Liver (tissue), 9 donors: ENCODE data around the gene ASIC1. TPM values are rescaled to one million over a fixed set of nuclear protein-coding genes. Genes with fewer than 3 reads are reported as not detected.

Source experiments
- DNase-seq: peaks from one replicate; pipeline ENCODE4 v3.0.0-alpha.2; 2017; ENCODE audit warnings: low spot score
- H3K27ac ChIP-seq, 2 donors: one replicate each; pipeline ENCODE4 v1.7.0; 2013; ENCODE audit warnings: inconsistent platforms in 2 of 2, low read length in 2 of 2, control low read depth in 1 of 2, low read depth in 1 of 2, mild to moderate bottlenecking in 1 of 2
- H3K27me3 ChIP-seq, 4 donors: one replicate each; pipeline versions ENCODE4 v1.6.1 to v1.7.0; 2013; ENCODE audit warnings: low read length in 3 of 4, inconsistent platforms in 1 of 4, mild to moderate bottlenecking in 1 of 4, moderate library complexity in 1 of 4; ENCODE audit not compliant: control insufficient read depth in 4 of 4, insufficient read depth in 4 of 4
- H3K36me3 ChIP-seq, 4 donors: one replicate each; pipeline versions ENCODE4 v1.6.1 to v1.7.0; 2013; ENCODE audit warnings: low read length in 3 of 4, mild to moderate bottlenecking in 3 of 4, low read depth in 1 of 4, moderate library complexity in 1 of 4; ENCODE audit not compliant: control insufficient read depth in 4 of 4, insufficient read depth in 3 of 4
- H3K4me1 ChIP-seq, 4 donors: one replicate each; pipeline versions ENCODE4 v1.6.1 to v1.7.0; 2013; ENCODE audit warnings: low read length in 3 of 4, mild to moderate bottlenecking in 3 of 4, moderate library complexity in 1 of 4; ENCODE audit not compliant: control insufficient read depth in 4 of 4, insufficient read depth in 4 of 4
- H3K4me3 ChIP-seq, 3 donors: one replicate each; pipeline versions ENCODE4 v1.6.1 to v1.7.0; 2013; ENCODE audit warnings: low read length in 3 of 3, control low read depth in 1 of 3, low read depth in 1 of 3, mild to moderate bottlenecking in 1 of 3
- H3K9ac ChIP-seq, 2 donors: one replicate each; pipeline ENCODE4 v1.7.0; 2013; ENCODE audit warnings: low read length in 2 of 2, mild to moderate bottlenecking in 2 of 2, moderate library complexity in 2 of 2, control low read depth in 1 of 2, low read depth in 1 of 2
- H3K9me3 ChIP-seq, 4 donors: one replicate each; pipeline versions ENCODE4 v1.6.1 to v1.7.0; 2013; ENCODE audit warnings: low read length in 3 of 4; ENCODE audit not compliant: control insufficient read depth in 4 of 4
- EGR1 ChIP-seq, 2 donors: IDR thresholded peaks; 2 replicates each; pipeline ENCODE4 v1.6.1; 2016 to 2018; ENCODE audit warnings: antibody characterized with exemption in 2 of 2, low read depth in 2 of 2
- FOXA1 ChIP-seq: IDR thresholded peaks from 2 replicates; pipeline ENCODE4 v1.6.1; 2016; ENCODE audit warnings: antibody characterized with exemption
- FOXA2 ChIP-seq: IDR thresholded peaks from 2 replicates; pipeline ENCODE4 v1.6.1; 2016; ENCODE audit warnings: antibody characterized with exemption
- GABPA ChIP-seq, 2 donors: IDR thresholded peaks in 1 of 2; conservative IDR thresholded peaks in 1 of 2; 2 replicates each; pipeline ENCODE4 v1.6.1; 2016; ENCODE audit warnings: antibody characterized with exemption in 2 of 2, mild to moderate bottlenecking in 1 of 2, moderate library complexity in 1 of 2
- HNF4A ChIP-seq, 2 donors: conservative IDR thresholded peaks; 2 replicates each; pipeline ENCODE4 v1.6.1; 2016; ENCODE audit warnings: antibody characterized with exemption in 2 of 2, mild to moderate bottlenecking in 2 of 2
- JUND ChIP-seq, 2 donors: IDR thresholded peaks; 2 replicates each; pipeline ENCODE4 v1.6.1; 2016; ENCODE audit warnings: antibody characterized with exemption in 2 of 2
- NR2F2 ChIP-seq: IDR thresholded peaks from 2 replicates; pipeline ENCODE4 v1.6.1; 2016; ENCODE audit warnings: antibody characterized with exemption
- RAD21 ChIP-seq, 2 donors: IDR thresholded peaks; 2 replicates each; pipeline ENCODE4 v1.6.1; 2016; ENCODE audit warnings: antibody characterized with exemption in 2 of 2, mild to moderate bottlenecking in 2 of 2
- REST ChIP-seq: IDR thresholded peaks from 2 replicates; pipeline ENCODE4 v1.6.1; 2016; ENCODE audit warnings: antibody characterized with exemption, mild to moderate bottlenecking
- RXRA ChIP-seq, 2 donors: IDR thresholded peaks; 2 replicates each; pipeline ENCODE4 v1.6.1; 2017 to 2018; ENCODE audit warnings: antibody characterized with exemption in 2 of 2, mild to moderate bottlenecking in 1 of 2
- TAF1 ChIP-seq: conservative IDR thresholded peaks from 2 replicates; pipeline ENCODE4 v1.6.1; 2016; ENCODE audit warnings: antibody characterized with exemption, mild to moderate bottlenecking
- YY1 ChIP-seq: IDR thresholded peaks from 2 replicates; pipeline ENCODE4 v1.6.1; 2016; ENCODE audit warnings: antibody characterized with exemption, mild to moderate bottlenecking
- ZBTB33 ChIP-seq: IDR thresholded peaks from 2 replicates; pipeline ENCODE4 v1.6.1; 2016; ENCODE audit warnings: antibody characterized with exemption
- WGBS: extraction: QIAGEN DNeasy Blood & Tissue Kit; methylation state at CpG from one replicate; pipeline ENCODE4 v1.1.7; 2013; 5-methylcytosine and 5-hydroxymethylcytosine counted together
- polyA plus RNA-seq, 2 donors: library from polyadenylated mRNA; stranded (reverse) in 1 of 2; unstranded in 1 of 2; fragments of 200-250 nt in 1 of 2; fragments of >200 nt in 1 of 2; fragmentation: Nextera tagmentation in 1 of 2; extraction: Ambion mirVana in 1 of 2; gene quantifications; one replicate each; pipeline versions ENCODE4 v1.2.1 to v1.2.3, GENCODE V29; 2013 to 2015
- total RNA-seq, 2 donors: library from RNA; depleted of rRNA; stranded (reverse); fragments of >200 nt; gene quantifications; one replicate each; pipeline ENCODE4 v1.2.3, GENCODE V29; 2014
- TF ChIP-seq, protein P1 (sequence below): fragments of 150-350 bp; IDR thresholded peaks from 2 replicates; pipeline ENCODE4 v1.5.1; 2017; ENCODE audit warnings: improper control_type of control experiment, low read depth, low read length; ENCODE audit not compliant: missing input control
- donor health status: healthy.
- donor health status: healthy.
- donor health status: healthy.
- donor health status: healthy.
- donor health status: healthy.

The ASIC1 gene
- total and polyA plus RNA-seq, 4 donors = 0.05 to 0.08 (median 0.06) TPM; not detected in 1

DNA sequence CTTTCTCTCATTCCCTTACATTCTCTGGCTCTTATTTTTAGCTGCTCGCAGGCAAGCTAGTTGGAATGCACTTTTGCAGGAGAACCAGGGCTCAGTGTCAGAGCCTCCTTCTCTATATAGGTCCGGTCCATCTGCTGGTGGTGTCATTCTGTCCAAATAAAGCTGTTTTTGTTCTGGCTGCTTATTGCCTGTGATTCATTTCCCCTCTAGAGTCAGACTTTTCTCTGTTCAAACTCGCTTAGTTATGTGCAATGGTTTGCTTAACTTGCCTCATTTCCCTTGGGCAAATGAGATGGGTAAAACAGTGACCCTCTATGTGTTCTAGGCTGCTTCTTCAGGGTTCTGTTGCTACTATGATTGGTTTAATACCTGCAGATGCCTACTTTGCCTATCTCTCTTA lies 30.6 kb downstream of the ASIC1 start:
- DNase-seq = no peak
- TF ChIP-seq ZBTB33 = no peak
- TF ChIP-seq RAD21 (IDR thresholded peaks at IDR 0.05) = no peak
- no peak for TF ChIP-seq NR2F2
- no peak for TF ChIP-seq JUND (IDR thresholded peaks at IDR 0.05)
- TF ChIP-seq FOXA2 = no peak
- TF ChIP-seq YY1 = no peak
- TF ChIP-seq EGR1 (IDR thresholded peaks at IDR 0.05; ENCODE audit: low read depth in 2 of 2) = no peak
- TF ChIP-seq TAF1 = no peak
- TF ChIP-seq REST = no peak
- TF ChIP-seq, protein P1, sequence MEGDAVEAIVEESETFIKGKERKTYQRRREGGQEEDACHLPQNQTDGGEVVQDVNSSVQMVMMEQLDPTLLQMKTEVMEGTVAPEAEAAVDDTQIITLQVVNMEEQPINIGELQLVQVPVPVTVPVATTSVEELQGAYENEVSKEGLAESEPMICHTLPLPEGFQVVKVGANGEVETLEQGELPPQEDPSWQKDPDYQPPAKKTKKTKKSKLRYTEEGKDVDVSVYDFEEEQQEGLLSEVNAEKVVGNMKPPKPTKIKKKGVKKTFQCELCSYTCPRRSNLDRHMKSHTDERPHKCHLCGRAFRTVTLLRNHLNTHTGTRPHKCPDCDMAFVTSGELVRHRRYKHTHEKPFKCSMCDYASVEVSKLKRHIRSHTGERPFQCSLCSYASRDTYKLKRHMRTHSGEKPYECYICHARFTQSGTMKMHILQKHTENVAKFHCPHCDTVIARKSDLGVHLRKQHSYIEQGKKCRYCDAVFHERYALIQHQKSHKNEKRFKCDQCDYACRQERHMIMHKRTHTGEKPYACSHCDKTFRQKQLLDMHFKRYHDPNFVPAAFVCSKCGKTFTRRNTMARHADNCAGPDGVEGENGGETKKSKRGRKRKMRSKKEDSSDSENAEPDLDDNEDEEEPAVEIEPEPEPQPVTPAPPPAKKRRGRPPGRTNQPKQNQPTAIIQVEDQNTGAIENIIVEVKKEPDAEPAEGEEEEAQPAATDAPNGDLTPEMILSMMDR = no peak
- H3K9me3 ChIP-seq = no peaks in the 10 kb centered on the region
- H3K4me3 ChIP-seq = no peak overlapping the region
- H3K4me1 ChIP-seq = peaks cover 0 to 20% (median 9%) of the 10 kb centered on the region in 4 donors
- H3K36me3 ChIP-seq = peaks cover 11 to 38% (median 33%) of the 10 kb centered on the region in 4 donors
- H3K9ac ChIP-seq = no peak overlapping the region
- H3K27me3 ChIP-seq = no peaks in the 10 kb centered on the region
- WGBS = 83% methylated on average over 3 of the region's 3 CpGs
- H3K27ac ChIP-seq = no peak overlapping the region

GRCh38 chr12:50088577-50089335 lies 31.4 kb downstream of the ASIC1 start:
- DNase-seq = peak; percentile 57
- Histone ChIP-seq H3K4me1 (peaks cover 0 to 20% (median 9%) of the 10 kb centered on the region in 4 donors), H3K27ac (no peak overlapping the region), H3K36me3 (peaks cover 14 to 44% (median 34%) of the 10 kb centered on the region in 4 donors), H3K9me3 (no peaks in the 10 kb centered on the region), H3K4me3 (no peak overlapping the region), H3K27me3 (no peaks in the 10 kb centered on the region), H3K9ac (peak overlapping the region in 1 of 2 donors; percentile 9)
- WGBS = 18% methylated on average over 3 of the region's 3 CpGs
- peak in 1 of 2 donors; percentile 12 for TF ChIP-seq HNF4A (conservative IDR thresholded peaks at IDR 0.05)
- no peak for TF ChIP-seq ZBTB33
- no peak for TF ChIP-seq YY1
- TF ChIP-seq TAF1 = no peak
- TF ChIP-seq REST = no peak
- no peak for TF ChIP-seq FOXA1
- TF ChIP-seq RXRA (IDR thresholded peaks at IDR 0.05) = no peak
- TF ChIP-seq GABPA (IDR thresholded peaks at IDR 0.05 in 1 of 2, conservative IDR thresholded peaks at IDR 0.05 in 1 of 2) = no peak
- peak; percentile 81 to 87 for TF ChIP-seq RAD21 (IDR thresholded peaks at IDR 0.05)
- TF ChIP-seq, protein P1 = peak; percentile 76
